GM19025 (cell line): ENCODE measurements around the gene KYNU.
A peak's percentile ranks its signal among the peaks of the same experiment; 100 is the strongest.
"Not testable (repeated sequence)": the region's sequence is repeated elsewhere in the genome, so short reads cannot be mapped to it uniquely, and the experiment has no call there.

Source experiments
- ATAC-seq: cut with Tn5 transposase; IDR thresholded peaks from one replicate; pipeline ENCODE4 v1.9.1; 2021; ENCODE audit warnings: mild to moderate bottlenecking, low read depth, moderate library complexity; ENCODE audit not compliant: unreplicated experiment

Gene KYNU

DNA sequence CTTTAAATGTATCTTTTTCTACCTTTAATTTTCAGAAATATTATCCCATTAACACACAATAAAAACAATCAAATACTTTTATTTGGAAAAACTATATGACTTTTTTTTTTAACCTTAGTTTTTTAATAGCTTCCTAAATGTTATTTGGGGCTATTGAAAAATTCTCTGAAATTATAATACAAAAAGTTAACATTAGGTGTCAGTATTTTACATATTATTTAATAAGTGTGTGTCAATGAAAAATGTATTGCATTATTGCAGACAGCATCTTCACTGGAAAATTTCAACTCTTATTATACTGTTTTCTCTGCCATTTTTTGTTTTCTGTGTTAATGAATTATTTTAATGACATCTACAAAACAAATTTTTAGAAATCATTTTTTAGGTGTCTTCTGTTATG lies 200.6 kb downstream of the KYNU start:
- ATAC-seq: no peak

DNA sequence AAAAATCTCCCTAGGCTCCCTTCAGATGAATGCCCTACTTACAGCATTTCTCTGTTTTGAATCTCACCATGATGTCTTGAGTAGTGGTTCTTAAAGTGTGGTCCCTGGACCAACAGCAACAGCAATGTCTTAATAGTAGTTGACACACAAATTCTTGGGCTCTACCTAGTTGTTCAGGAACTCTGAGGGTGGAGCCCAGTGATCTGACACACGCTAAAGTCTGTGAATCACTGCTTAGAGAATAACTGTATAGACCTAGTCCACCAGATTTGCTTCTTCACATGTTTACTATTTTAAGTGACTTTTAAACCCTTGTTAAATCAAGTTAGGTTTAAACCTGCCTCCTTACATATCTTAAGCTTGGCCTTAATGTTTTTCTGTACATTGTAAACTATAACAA lies 204.2 kb downstream of the KYNU start:
- ATAC-seq: no peak

DNA sequence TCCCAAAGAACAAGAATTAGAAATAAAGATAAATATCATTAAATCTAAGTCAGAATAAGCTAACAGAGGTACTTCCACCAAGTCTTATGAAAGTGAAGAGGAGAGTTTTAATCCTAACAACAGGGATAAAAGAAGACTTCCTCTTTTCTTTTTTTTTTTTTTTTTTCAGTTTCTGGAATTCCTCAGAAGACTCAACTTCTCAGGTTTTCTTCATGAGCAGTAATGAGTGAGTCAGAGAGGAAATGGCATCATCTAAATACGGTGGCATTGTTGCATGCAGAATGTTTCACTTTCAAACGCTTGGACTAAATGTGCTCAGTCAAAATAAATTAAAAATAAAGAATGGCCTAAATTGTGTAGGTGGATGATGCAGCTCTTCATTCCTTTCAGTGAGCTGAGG lies 206.2 kb downstream of the KYNU start:
- no peak for ATAC-seq

DNA sequence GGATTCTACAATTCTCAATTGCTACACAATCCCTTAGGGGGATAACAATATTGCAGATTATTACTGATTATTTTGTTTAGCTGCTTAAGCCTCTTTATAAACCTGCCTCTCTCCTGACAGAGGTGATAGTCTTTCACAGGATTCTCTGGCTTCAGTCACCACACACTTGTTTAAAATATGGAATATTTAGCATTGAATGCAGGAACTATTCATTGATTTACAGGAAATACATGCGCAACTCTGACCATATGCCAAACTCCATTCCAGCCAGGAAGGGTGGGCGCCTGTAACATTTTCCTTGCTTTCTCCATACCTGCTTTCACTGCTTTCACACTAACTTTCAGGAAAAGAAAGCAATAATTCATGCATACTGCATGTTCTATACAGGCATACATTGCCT lies 207.0 kb downstream of the KYNU start:
- no peak for ATAC-seq

DNA sequence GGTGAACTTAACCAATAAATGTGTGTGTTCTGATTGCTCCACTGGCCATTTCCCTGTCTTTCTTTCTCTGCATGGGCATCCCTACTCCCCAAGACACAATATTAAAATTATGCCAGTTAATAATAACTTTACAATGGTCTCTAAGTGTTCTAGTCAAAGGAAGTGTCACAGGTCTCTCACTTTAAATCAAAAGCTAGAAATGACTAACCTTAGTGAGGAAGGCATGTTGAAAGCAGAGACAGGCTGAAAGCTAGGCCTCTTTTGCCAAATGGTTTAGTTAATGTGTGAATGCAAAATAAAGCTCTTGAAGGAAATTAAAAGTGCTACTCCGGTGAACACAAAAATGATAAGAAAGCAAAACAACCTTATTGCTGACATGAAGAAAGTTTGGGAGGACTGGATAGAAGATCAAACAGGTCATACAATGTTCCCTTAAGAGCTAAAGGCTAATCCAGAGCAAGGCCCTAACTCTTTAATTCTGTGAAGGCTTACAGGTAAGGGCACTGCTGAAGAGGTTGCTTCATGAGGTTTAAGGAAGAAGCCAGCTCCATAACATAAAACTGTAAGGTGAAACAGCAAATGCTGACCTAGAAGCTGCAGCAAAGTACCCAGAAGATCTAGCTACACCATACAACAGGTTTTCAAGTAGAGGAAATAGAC lies 207.8 kb downstream of the KYNU start:
- peak; percentile 74 for ATAC-seq

GRCh38 chr2:143087033-143087432 lies 209.6 kb downstream of the KYNU start:
- no peak for ATAC-seq

- ATAC-seq: no peak
These were observed 210.9 kb downstream of the KYNU start for GRCh38 chr2:143088388-143088787.

DNA sequence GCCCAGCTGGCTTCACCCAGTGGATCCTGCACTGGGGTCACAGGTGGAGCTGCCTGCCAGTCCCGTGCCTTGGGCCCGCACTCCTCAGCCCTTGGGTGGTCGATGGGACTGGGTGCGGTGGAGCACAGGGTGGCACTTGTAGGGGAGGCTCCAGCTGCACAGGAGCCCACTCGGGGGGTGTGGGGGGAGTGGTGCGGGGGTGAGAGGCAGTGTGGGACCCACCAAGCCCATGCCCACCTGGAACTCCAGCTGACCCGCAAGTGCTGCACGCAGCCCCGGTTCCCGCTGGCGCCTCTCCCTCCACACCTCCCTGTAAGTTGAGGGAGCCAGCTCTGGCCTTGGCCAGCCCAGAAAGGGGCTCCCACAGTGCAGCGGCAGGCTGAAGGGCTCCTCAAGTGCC lies 212.1 kb downstream of the KYNU start:
- not testable (repeated sequence) for ATAC-seq
